Measurements from ENCODE around the gene PTPRK.

PTPRK gene

DNA sequence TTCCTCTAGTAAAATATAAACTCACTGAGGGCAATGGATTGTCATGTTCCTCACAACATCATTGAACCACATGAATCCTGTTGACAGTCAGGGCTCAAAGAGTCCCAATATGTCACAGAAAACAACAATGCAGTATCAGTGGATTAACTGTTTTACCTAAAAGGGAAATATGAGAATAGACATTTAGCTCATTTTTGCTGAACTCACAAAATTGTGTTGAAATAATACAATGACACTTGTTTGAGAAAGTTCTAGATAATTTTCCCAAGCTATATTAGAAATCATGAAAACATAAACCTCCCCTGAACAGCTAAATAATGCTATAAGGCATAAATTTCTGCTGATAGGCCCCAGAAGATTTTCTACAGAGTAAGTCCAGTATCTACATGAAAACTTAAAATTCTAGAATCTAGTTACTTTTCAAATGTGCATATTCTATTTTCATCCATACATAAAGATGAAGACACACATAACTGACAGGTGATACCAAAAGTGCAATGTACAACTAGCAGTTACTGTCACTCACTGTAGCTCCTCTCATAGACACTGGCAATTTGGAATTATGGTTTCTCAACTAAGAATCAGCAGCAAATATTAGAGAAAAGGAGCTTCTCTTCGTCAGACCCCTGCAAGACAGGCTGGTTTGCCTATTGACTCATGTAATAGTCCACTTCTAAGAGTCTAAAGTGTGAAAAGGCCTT, 269.9 kb downstream of the PTPRK start:
- no peak for TF ChIP-seq ZFX (IDR thresholded peaks at IDR 0.05; ENCODE audit: borderline replicate concordance)
- TF ChIP-seq, protein P1, sequence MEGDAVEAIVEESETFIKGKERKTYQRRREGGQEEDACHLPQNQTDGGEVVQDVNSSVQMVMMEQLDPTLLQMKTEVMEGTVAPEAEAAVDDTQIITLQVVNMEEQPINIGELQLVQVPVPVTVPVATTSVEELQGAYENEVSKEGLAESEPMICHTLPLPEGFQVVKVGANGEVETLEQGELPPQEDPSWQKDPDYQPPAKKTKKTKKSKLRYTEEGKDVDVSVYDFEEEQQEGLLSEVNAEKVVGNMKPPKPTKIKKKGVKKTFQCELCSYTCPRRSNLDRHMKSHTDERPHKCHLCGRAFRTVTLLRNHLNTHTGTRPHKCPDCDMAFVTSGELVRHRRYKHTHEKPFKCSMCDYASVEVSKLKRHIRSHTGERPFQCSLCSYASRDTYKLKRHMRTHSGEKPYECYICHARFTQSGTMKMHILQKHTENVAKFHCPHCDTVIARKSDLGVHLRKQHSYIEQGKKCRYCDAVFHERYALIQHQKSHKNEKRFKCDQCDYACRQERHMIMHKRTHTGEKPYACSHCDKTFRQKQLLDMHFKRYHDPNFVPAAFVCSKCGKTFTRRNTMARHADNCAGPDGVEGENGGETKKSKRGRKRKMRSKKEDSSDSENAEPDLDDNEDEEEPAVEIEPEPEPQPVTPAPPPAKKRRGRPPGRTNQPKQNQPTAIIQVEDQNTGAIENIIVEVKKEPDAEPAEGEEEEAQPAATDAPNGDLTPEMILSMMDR (IDR thresholded peaks at IDR 0.05): no peak
- H3K27ac ChIP-seq: no peak overlapping the region

DNA sequence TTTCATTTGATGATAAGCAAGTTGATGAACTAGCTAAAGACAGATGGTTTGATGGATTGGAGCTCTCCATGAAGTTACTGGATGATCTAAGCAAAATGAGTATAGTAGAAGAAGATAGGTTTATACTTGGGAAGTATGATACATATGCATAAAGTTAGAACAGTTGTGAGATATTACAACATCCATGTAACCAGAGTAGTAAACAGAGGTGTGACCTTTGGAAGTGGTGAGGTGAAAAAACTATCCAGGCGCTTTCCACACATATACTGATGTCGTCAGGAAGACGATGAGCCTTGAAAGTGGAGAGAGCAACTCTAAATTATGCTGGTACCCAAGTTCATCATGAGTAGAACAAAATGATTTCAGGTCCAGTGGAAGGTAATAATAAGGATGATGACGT, 271.0 kb downstream of the PTPRK start:
- TF ChIP-seq, protein P1 (IDR thresholded peaks at IDR 0.05): no peak
- TF ChIP-seq ZFX (IDR thresholded peaks at IDR 0.05; ENCODE audit: borderline replicate concordance): no peak
- no peak overlapping the region for H3K27ac ChIP-seq

DNA sequence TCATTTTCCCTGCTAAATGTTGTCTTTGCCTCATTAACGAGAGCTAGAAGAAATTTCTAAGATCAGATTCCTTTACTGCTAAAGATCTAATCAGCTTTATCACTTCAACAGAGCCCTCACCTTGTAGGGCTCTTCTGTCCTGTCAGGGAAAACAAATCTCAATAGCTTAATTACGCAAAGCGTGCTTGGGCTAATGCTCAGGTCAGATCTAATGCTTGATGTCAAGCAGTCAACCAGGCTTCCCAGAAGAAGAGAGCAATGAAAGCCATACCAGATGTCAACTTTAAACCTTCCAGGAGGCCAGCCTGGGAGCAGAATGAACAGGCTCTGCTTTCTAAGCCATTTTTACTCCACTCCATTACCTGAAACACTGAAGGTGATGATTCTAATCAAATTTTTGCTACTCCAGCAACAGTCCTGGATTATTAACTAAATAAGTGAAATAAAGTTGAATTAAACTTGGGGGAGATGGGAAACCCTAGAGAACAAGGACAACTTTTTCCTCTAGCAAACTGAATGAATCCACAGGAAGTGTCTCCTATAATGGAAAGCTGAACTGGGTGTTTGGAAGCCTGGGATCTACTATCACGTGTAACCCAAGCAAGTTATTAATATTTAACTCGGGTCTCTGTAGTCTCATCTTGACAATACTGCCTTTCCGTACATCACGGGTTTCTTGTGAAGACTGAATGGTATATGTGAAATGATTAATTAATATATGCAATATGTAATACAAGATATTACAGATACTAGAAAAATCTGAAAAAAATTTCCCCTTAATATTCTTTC, 273.7 kb downstream of the PTPRK start:
- no peak for TF ChIP-seq ZFX (IDR thresholded peaks at IDR 0.05; ENCODE audit: borderline replicate concordance)
- TF ChIP-seq, protein P1 (IDR thresholded peaks at IDR 0.05): no peak

DNA sequence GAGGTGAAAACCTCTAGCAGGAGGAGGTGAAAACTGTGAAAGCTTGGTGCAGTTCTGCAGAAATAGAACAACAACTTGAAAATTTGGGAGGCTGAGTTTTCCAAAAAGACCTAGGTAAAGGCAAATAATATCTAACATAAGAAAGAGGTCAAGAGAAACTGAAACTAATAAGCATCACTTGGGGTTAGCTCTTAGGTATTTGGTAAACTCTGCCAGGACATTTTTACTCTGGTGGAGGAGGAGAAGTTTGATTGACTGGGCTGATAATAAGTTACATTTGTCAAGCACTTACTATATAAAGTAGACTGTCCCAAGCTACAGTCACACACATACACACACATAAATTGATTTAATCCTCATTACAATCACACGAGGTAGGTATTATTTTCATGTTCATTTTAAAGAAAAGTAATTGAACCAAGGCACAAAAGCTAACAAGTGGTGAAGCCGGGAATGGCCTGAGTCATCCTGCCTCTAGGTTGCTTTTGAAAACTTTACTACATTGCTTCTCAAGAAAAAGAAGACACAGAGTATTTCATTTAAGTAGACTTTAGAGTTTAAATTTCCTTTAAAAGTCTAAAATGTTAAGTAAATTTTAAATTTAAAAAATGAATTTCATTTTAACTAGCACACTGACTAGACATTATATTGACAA, 275.5 kb downstream of the PTPRK start:
- no peak for TF ChIP-seq ZFX (IDR thresholded peaks at IDR 0.05; ENCODE audit: borderline replicate concordance)
- TF ChIP-seq, protein P1 (IDR thresholded peaks at IDR 0.05): no peak
- H3K27ac ChIP-seq: no peak overlapping the region

More for the DNA sequence above, 273.7 kb downstream of the PTPRK start:
- H3K27ac ChIP-seq: no peak overlapping the region

DNA sequence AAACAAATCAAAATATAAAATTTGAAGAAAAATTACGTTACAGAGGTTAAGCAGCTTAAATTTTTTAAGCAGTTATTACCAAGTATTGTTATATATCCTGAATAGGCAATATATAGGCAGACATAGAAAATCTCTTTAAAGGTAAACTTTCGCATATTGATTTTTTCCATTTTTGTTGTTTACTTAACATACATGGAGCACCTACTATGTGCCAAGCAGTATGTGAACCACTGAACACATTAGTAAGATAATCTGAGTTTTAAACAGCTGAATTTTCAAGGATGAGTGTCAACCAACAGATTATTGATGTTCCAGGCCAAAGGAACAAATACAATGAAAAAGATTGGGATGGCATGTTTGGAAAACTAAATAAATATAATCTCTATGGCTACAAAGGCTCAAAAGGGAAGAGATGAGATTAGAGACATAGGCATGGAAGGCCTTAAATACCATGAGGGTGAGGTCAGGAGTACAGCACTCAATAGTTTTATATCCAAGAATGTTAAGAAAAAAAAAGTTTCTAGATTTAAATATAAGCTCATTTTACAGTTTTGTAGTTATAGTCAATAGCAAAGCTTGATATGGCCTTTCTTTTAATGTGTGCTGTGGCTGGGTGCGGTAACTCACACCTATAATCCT, 277.5 kb downstream of the PTPRK start:
- no peak for TF ChIP-seq ZFX (IDR thresholded peaks at IDR 0.05; ENCODE audit: borderline replicate concordance)
- TF ChIP-seq, protein P1 (IDR thresholded peaks at IDR 0.05): no peak
- H3K27ac ChIP-seq: no peak overlapping the region

DNA sequence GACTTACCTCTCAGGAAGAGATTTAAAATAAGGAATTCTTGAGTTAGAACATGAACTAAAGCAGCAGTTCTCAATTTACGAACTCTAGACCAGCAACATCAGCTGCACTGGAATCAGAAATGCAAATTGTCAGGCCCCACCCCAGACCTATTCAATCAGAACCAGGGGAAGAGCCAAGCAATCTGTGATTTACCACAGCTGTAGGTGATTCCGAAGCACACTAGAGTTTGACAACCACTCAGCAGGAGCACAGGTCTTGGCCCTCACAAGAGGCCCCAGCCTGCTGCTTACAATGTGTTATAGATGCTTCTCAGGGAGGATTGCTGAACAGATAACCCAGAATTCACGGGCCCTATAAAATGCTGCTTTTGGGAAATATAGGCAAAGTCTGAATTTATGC, 279.2 kb downstream of the PTPRK start:
- no peak overlapping the region for H3K27ac ChIP-seq
- TF ChIP-seq, protein P1 (IDR thresholded peaks at IDR 0.05): no peak
- no peak for TF ChIP-seq ZFX (IDR thresholded peaks at IDR 0.05; ENCODE audit: borderline replicate concordance)

All from 22Rv1 (cell line).